Measurements from ENCODE around the gene KRT26. TPM values are rescaled to one million over a fixed set of nuclear protein-coding genes. Genes with fewer than 3 reads are reported as not detected.

The KRT26 gene
- total RNA-seq, 2 experiments from 2014 or later, result not detected

GRCh38 chr17:40734018-40734417 lies 38.0 kb downstream of the KRT26 start:
- intact Hi-C loops (cut with DNase I, micrococcal nuclease), result no loop called here
- Mint-ChIP-seq H3K4me1 (ENCODE audit: low read depth) (no peaks in the 10 kb centered on the region), H3K4me3 (no peak overlapping the region), H3K36me3 (ENCODE audit: low read depth) (no peaks in the 10 kb centered on the region), H3K27ac (no peak overlapping the region), H3K9me3 (no peaks in the 10 kb centered on the region), H3K27me3 (peaks cover 62% of the 10 kb centered on the region)
- Histone ChIP-seq H3K4me1 (ENCODE audit: insufficient read depth, low read length) (no peaks in the 10 kb centered on the region), H3K27me3 (ENCODE audit: control insufficient read depth in 1 of 2, insufficient read depth in 2 of 2, low read length in 2 of 2) (peaks cover 8 to 21% of the 10 kb centered on the region in 2 experiments), H3K9me3 (ENCODE audit: control insufficient read depth in 1 of 2, insufficient read depth in 1 of 2, low read length in 2 of 2) (no peaks in the 10 kb centered on the region), H3K27ac (ENCODE audit: low read depth in 1 of 2, low read length in 2 of 2) (no peak overlapping the region), H3K4me3 (ENCODE audit: low read length) (no peak overlapping the region), H3K36me3 (ENCODE audit: insufficient read depth, low read length) (no peaks in the 10 kb centered on the region)
- ChIA-PET CTCF (no interaction called here), POLR2A (no interaction called here)
- no peak for TF ChIP-seq CTCF (IDR thresholded peaks at IDR 0.05)
- DNase-seq (no peak), ATAC-seq (ENCODE audit: poor library complexity) (no peak)

- no peaks in the 10 kb centered on the region for H3K4me1 Mint-ChIP-seq (ENCODE audit: low read depth)
- POLR2A ChIA-PET, result interaction anchor here (1.3 kb wide), 1 partner anchor 179 kb away, joined by 3 read pairs; no protein-coding TSS in a partner anchor
These were observed 41.0 kb downstream of the KRT26 start for GRCh38 chr17:40730970-40731369.

GRCh38 chr17:40727447-40728231 lies 44.4 kb downstream of the KRT26 start:
- H3K9me3 ChIP-seq (ENCODE audit: control insufficient read depth in 1 of 2, insufficient read depth in 1 of 2, low read length in 2 of 2), result no peaks in the 10 kb centered on the region
- H3K27ac Mint-ChIP-seq, result no peak overlapping the region
- H3K4me3 Mint-ChIP-seq, result no peak overlapping the region
- ChIA-PET POLR2A (no interaction called here), CTCF (no interaction called here)
- H3K4me1 Mint-ChIP-seq (ENCODE audit: low read depth), result no peaks in the 10 kb centered on the region
- H3K9me3 Mint-ChIP-seq, result no peaks in the 10 kb centered on the region
- TF ChIP-seq CTCF (IDR thresholded peaks at IDR 0.05), result no peak
- no peaks in the 10 kb centered on the region for H3K4me1 ChIP-seq (ENCODE audit: insufficient read depth, low read length)
- peaks cover 0 to 28% of the 10 kb centered on the region in 2 experiments for H3K27me3 ChIP-seq (ENCODE audit: control insufficient read depth in 1 of 2, insufficient read depth in 2 of 2, low read length in 2 of 2)
- no peaks in the 10 kb centered on the region for H3K36me3 ChIP-seq (ENCODE audit: insufficient read depth, low read length)
- no peak for ATAC-seq (ENCODE audit: poor library complexity)
- H3K4me3 ChIP-seq (ENCODE audit: low read length), result no peak overlapping the region
- intact Hi-C loops (cut with DNase I, micrococcal nuclease), result loop anchor here (1.0 to 10.0 kb wide), 4 partner anchors 107 to 370 kb away; partner anchors contain the start of gene CCR7 (in 1 of the 2)
- H3K27ac ChIP-seq (ENCODE audit: low read depth in 1 of 2, low read length in 2 of 2), result no peak overlapping the region
- H3K27me3 Mint-ChIP-seq, result peaks cover 43% of the 10 kb centered on the region
- no peak for DNase-seq
- H3K36me3 Mint-ChIP-seq (ENCODE audit: low read depth), result no peaks in the 10 kb centered on the region

More at GRCh38 chr17:40730970-40731369, 41.0 kb downstream of the KRT26 start:
- DNase-seq, result no peak
- ATAC-seq (ENCODE audit: poor library complexity), result no peak
- CTCF ChIA-PET, result interaction anchor here (1.0 to 1.3 kb wide), 2 partner anchors 116 to 932 kb away, joined by 3 read pairs; no protein-coding TSS in a partner anchor
- Mint-ChIP-seq H3K9me3 (no peaks in the 10 kb centered on the region), H3K27me3 (peaks cover 55% of the 10 kb centered on the region), H3K4me3 (no peak overlapping the region), H3K36me3 (ENCODE audit: low read depth) (no peaks in the 10 kb centered on the region), H3K27ac (no peak overlapping the region)
- intact Hi-C loops (cut with DNase I, micrococcal nuclease), result no loop called here
- Histone ChIP-seq H3K36me3 (ENCODE audit: insufficient read depth, low read length) (no peaks in the 10 kb centered on the region), H3K4me1 (ENCODE audit: insufficient read depth, low read length) (no peaks in the 10 kb centered on the region), H3K4me3 (ENCODE audit: low read length) (no peak overlapping the region), H3K27me3 (ENCODE audit: control insufficient read depth in 1 of 2, insufficient read depth in 2 of 2, low read length in 2 of 2) (peaks cover 3 to 21% of the 10 kb centered on the region in 2 experiments), H3K27ac (ENCODE audit: low read depth in 1 of 2, low read length in 2 of 2) (no peak overlapping the region), H3K9me3 (ENCODE audit: control insufficient read depth in 1 of 2, insufficient read depth in 1 of 2, low read length in 2 of 2) (no peaks in the 10 kb centered on the region)
- no peak for TF ChIP-seq CTCF (IDR thresholded peaks at IDR 0.05)

Measured in CD4-positive, alpha-beta T cell (primary cell).